ENCODE results near the gene BRD8. TPM values are rescaled to one million over a fixed set of nuclear protein-coding genes. Genes with fewer than 3 reads are reported as not detected.

The BRD8 gene
- total RNA-seq, 3 donors from 2014 or later: 42.6 to 58.5 (median 57.3) TPM

DNA sequence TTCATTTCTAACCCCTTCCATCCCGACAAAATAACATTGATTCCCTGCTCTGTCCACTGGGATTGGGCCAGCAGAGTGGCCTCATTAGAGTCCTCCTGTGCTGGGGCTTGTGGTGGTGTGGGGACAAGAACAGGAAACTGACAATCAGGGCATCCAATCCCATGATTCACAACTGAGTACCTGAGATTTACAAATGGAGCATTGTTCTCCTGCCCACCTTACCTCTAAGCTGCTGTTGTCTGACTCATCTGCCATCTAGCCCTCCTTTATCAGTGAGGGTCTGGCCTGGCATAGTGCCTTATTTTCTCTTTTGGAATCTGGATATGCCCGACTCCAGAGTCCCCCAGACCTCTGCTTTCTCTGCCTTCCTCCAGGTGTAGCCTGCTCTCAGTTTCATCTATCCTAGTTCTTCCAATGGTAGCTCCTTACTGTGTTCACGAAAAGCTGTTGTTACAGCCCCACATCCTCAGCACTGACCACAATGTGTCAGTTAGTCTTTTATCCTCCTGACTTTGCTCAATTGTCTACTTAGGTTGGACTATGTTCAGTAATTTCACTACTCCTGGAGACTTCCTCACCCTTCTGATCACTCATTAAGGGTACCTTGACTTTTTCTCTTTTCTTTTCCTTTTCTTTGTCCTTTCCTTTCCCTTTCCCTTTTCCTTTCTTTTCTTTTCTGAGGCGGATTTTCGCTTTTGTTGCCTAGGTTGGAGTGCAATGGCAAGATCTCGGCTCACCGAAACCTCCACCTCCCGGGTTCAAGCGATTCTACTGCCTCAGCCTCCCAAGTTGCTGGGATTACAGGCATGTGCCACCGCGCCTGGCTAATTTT, 81.2 kb downstream of the BRD8 start:
- H3K4me3 ChIP-seq: no peak overlapping the region
- H3K36me3 ChIP-seq (ENCODE audit: low read depth): no peaks in the 10 kb centered on the region
- TF ChIP-seq, protein P1, sequence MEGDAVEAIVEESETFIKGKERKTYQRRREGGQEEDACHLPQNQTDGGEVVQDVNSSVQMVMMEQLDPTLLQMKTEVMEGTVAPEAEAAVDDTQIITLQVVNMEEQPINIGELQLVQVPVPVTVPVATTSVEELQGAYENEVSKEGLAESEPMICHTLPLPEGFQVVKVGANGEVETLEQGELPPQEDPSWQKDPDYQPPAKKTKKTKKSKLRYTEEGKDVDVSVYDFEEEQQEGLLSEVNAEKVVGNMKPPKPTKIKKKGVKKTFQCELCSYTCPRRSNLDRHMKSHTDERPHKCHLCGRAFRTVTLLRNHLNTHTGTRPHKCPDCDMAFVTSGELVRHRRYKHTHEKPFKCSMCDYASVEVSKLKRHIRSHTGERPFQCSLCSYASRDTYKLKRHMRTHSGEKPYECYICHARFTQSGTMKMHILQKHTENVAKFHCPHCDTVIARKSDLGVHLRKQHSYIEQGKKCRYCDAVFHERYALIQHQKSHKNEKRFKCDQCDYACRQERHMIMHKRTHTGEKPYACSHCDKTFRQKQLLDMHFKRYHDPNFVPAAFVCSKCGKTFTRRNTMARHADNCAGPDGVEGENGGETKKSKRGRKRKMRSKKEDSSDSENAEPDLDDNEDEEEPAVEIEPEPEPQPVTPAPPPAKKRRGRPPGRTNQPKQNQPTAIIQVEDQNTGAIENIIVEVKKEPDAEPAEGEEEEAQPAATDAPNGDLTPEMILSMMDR (IDR thresholded peaks at IDR 0.05): no peak
- no peak for DNase-seq
- no peaks in the 10 kb centered on the region for H3K4me1 ChIP-seq (ENCODE audit: low read depth)
- ATAC-seq: no peak
- intact Hi-C loops (cut with DNase I, micrococcal nuclease): no loop called here
- no peaks in the 10 kb centered on the region for H3K9me3 ChIP-seq

DNA sequence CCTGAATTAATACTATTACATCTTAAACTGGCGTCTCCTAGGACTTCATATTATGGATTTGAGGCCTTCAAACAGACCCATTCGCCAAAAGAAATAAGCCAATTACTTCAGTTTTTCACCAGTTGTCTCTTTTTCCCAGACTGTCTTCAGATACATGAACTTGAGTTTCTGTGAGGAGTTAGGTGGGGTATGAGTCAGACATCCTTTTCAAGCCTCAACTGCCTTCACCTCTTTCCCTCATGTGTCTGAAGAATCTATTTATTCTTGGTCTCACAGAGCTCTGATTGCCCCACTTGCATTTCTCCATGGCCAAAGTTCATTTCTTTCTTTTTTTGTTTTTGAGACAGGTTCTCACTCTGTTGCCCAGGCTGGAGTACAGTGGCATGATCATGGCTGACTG, 82.1 kb downstream of the BRD8 start:
- H3K4me1 ChIP-seq (ENCODE audit: low read depth): no peaks in the 10 kb centered on the region
- H3K9me3 ChIP-seq: no peaks in the 10 kb centered on the region
- TF ChIP-seq, protein P1 (IDR thresholded peaks at IDR 0.05): no peak
- H3K4me3 ChIP-seq: no peak overlapping the region
- H3K36me3 ChIP-seq (ENCODE audit: low read depth): no peaks in the 10 kb centered on the region
- intact Hi-C loops (cut with DNase I, micrococcal nuclease): no loop called here
- ATAC-seq (no peak), DNase-seq (no peak)

DNA sequence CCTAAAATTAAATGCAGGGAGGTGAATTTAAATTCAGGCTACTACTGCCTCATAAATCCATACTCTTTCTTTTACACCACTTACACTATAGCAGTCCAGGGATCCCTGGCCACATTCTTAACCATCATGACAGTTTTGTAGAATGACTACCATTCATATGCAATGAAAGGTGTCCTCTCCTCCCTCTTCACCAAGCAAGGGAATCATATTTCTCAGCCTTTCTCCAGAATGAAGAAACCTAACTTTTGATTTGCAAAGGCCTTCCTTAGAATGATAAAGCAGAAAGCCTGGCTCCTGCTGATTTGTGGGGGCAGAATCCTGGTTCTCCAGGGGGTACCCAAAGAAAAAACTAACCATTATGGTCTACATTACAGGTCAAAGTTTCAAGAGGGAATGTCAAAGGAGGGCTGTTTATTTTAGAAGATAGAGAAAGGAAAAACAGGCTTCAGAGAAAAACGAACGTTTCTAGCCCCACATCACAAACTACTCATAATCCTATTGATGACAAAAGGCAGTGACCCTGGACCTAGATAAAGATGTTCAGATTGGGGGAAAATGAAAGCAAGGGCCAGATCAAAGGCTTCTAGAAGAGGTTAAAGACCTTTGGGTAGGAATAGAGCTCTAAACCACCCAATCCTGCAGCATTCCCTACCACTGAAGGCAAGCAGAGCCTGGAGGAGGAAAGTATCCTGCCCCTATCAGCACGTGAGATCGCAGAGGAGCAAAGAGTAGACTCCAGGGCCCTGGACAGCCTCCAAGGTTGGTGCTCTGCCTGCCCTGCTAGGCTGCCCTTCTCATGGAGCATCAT, 83.1 kb downstream of the BRD8 start:
- no peak for DNase-seq
- no peak for ATAC-seq
- TF ChIP-seq, protein P1 (IDR thresholded peaks at IDR 0.05): no peak
- Histone ChIP-seq H3K36me3 (ENCODE audit: low read depth) (no peaks in the 10 kb centered on the region), H3K4me1 (ENCODE audit: low read depth) (no peaks in the 10 kb centered on the region), H3K4me3 (no peak overlapping the region), H3K9me3 (no peaks in the 10 kb centered on the region)
- intact Hi-C loops (cut with DNase I, micrococcal nuclease): no loop called here

DNA sequence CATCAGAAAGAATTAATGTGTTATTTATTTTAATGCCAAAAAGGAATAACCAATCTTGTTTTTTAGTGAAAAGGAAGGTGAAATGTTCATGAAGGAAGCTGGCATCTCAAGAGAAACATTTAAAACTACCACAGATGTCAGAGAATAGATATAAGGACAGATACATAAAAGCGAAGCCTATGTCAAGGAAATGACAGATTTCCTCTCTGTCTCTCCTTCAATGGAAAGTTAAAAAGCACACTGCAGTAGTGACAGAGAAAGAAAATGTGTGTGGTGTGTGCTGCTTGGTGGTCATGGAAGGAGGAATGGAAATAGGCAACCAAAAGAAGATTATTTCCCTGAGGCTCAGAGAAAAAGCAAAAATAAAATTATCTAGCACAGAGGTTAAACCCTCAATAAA, 85.4 kb downstream of the BRD8 start:
- ATAC-seq (no peak), DNase-seq (no peak)
- intact Hi-C loops (cut with DNase I, micrococcal nuclease): no loop called here
- Histone ChIP-seq H3K4me1 (ENCODE audit: low read depth) (no peaks in the 10 kb centered on the region), H3K4me3 (no peak overlapping the region), H3K36me3 (ENCODE audit: low read depth) (no peaks in the 10 kb centered on the region), H3K9me3 (no peaks in the 10 kb centered on the region)
- TF ChIP-seq, protein P1 (IDR thresholded peaks at IDR 0.05): no peak

DNA sequence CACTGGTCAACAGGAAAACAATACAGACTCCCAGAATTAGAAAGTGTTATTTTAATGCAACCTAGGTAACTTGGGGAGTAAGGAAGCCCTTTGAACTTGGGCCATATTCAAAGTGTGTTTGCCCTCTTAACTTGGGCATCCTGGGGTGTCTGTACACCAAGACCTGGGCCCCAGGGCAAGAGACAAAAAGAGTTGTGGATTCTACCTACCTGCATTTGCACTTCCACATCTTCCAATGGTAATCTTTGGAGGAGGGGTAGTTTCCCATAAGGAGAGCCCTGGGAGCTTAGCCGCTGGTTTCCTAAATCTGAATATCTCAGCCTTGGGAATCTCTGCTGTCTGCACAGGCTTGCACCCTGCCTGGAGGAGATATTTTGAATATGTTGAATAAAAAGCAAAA, 86.1 kb downstream of the BRD8 start:
- Histone ChIP-seq H3K4me1 (ENCODE audit: low read depth) (no peaks in the 10 kb centered on the region), H3K9me3 (no peaks in the 10 kb centered on the region), H3K4me3 (no peak overlapping the region), H3K36me3 (ENCODE audit: low read depth) (no peaks in the 10 kb centered on the region)
- no peak for ATAC-seq
- TF ChIP-seq, protein P1 (IDR thresholded peaks at IDR 0.05): no peak
- DNase-seq: no peak
- intact Hi-C loops (cut with DNase I, micrococcal nuclease): no loop called here
